GM12865 (cell line): ENCODE results near the gene RIOX2.

Experiments used
- DNase-seq: peaks from one replicate; pipeline ENCODE4 v3.0.0; 2010; ENCODE audit warnings: low read depth
- H3K4me3 ChIP-seq: 2 replicates; pipeline ENCODE4 v1.5.1; 2011; ENCODE audit warnings: mild to moderate bottlenecking, low read depth, low read length, control low read depth
- CTCF ChIP-seq: IDR thresholded peaks from 2 replicates; pipeline ENCODE4 v1.5.1; 2011; ENCODE audit warnings: low read length, control low read depth, low read depth, inconsistent platforms; ENCODE audit not compliant: insufficient read depth; ENCODE audit errors: missing control alignments

The RIOX2 gene

GRCh38 chr3:97901313-97902248, 70.7 kb downstream of the RIOX2 start:
- no peak for TF ChIP-seq CTCF
- no peak overlapping the region for H3K4me3 ChIP-seq
- no peak for DNase-seq

- no peak overlapping the region for H3K4me3 ChIP-seq
- no peak for TF ChIP-seq CTCF
- no peak for DNase-seq
Measured at GRCh38 chr3:97899331-97899730, 72.9 kb downstream of the RIOX2 start.

GRCh38 chr3:97896547-97896946, 75.7 kb downstream of the RIOX2 start:
- H3K4me3 ChIP-seq, result no peak overlapping the region
- no peak for DNase-seq
- TF ChIP-seq CTCF, result no peak

GRCh38 chr3:97896129-97896528, 76.1 kb downstream of the RIOX2 start:
- no peak overlapping the region for H3K4me3 ChIP-seq
- DNase-seq, result no peak
- no peak for TF ChIP-seq CTCF

GRCh38 chr3:97895216-97895615, 77.0 kb downstream of the RIOX2 start:
- DNase-seq, result peak; percentile 23

GRCh38 chr3:97892852-97893251, 79.4 kb downstream of the RIOX2 start:
- DNase-seq, result no peak
- no peak for TF ChIP-seq CTCF
- no peak overlapping the region for H3K4me3 ChIP-seq

More at GRCh38 chr3:97895216-97895615, 77.0 kb downstream of the RIOX2 start:
- TF ChIP-seq CTCF, result no peak
- no peak overlapping the region for H3K4me3 ChIP-seq
